HCT116 (cell line): Measurements from ENCODE around the gene AK5. TPM values are rescaled to one million over a fixed set of nuclear protein-coding genes. Genes with fewer than 3 reads are reported as not detected.
"Not testable (repeated sequence)": the region's sequence is repeated elsewhere in the genome, so short reads cannot be mapped to it uniquely, and the experiment has no call there.

Experiments used
- ATAC-seq: fragments of 200-7000 bp; cut with Tn5 transposase; 2 replicates; pipeline ENCODE4 v1.9.1; 2020; ENCODE audit warnings: mild to moderate bottlenecking, moderate library complexity
- BruUV-seq: library from RNA; stranded (reverse); fragments of 400-500 nt; replicated peaks from 2 replicates; lab custom pipeline; 2021; lab: Mats Ljungman, UMichigan
- CTCF ChIA-PET: fragments of 300-600 bp; sonication (Branson Sonifier 250); formaldehyde crosslinking; loops from one replicate; lab custom pipeline; 2021; ENCODE audit warnings: antibody characterized with exemption; lab: Charles Lee
- POLR2A ChIA-PET: fragments of 300-600, 350-600 bp; sonication (Branson Sonifier 250); formaldehyde crosslinking; loops from one replicate; lab custom pipeline; 2021; ENCODE audit warnings: antibody characterized with exemption; lab: Charles Lee
- RAD21 ChIA-PET, 2 experiments: fragments of 300-600 bp; sonication (Branson Sonifier 250); formaldehyde crosslinking; loops; one replicate each; lab custom pipeline; 2023; ENCODE audit warnings: low total read pairs in 2 of 2; ENCODE audit not compliant: uncharacterized antibody in 2 of 2, unreplicated experiment in 2 of 2, low non-redundant PET in 1 of 2; lab: Charles Lee
- DNase-seq: peaks from one replicate; pipeline ENCODE4 v3.0.0-alpha.2; 2010; ENCODE audit warnings: low read depth, low spot score
- H2AFZ ChIP-seq: fragments of 200-600 bp; shearing (Covaris generic), sonication (generic); 2 replicates; pipeline ENCODE4 v1.6.1; 2017; ENCODE audit warnings: low read depth, mixed run types, mixed read lengths, antibody characterized with exemption, low read length; ENCODE audit not compliant: poor library complexity, severe bottlenecking
- H3K27ac ChIP-seq: 2 replicates; pipeline ENCODE4 v1.5.1; 2012; ENCODE audit warnings: low read depth, low read length
- H3K27me3 ChIP-seq: fragments of 200-600 bp; sonication (generic); 2 replicates; pipeline ENCODE4 v1.6.1; 2016; ENCODE audit warnings: mixed run types, low read length, mixed read lengths; ENCODE audit not compliant: insufficient read depth
- H3K36me3 ChIP-seq, 2 experiments: fragments of 200-500 bp in 1 of 2; fragments of 200-600 bp in 1 of 2; sonication (Bioruptor generic) in 1 of 2; sonication (generic) in 1 of 2; 2 replicates each; pipeline versions ENCODE4 v1.5.1 to v1.6.1; 2014 to 2016; ENCODE audit warnings: low read length in 2 of 2, inconsistent platforms in 1 of 2, mixed read lengths in 1 of 2, mixed run types in 1 of 2; ENCODE audit not compliant: insufficient read depth in 2 of 2, control insufficient read depth in 1 of 2
- H3K4me1 ChIP-seq, 2 experiments: fragments of 200-600 bp in 1 of 2; sonication (generic) in 1 of 2; 2 replicates each; pipeline versions ENCODE4 v1.5.1 to v1.6.1; 2012 to 2017; ENCODE audit warnings: low read length in 2 of 2, inconsistent platforms in 1 of 2, mild to moderate bottlenecking in 1 of 2, mixed read lengths in 1 of 2, mixed run types in 1 of 2, moderate library complexity in 1 of 2; ENCODE audit not compliant: insufficient read depth in 2 of 2, control insufficient read depth in 1 of 2
- H3K4me2 ChIP-seq: fragments of 200-600 bp; sonication (generic); 2 replicates; pipeline ENCODE4 v1.6.1; 2017; ENCODE audit warnings: mixed run types, low read length, mixed read lengths
- H3K4me3 ChIP-seq, 2 experiments: fragments of 200-600 bp in 1 of 2; sonication (generic) in 1 of 2; replicated peaks in 1 of 2; 2 replicates each; pipeline ENCODE4 v1.5.1; 2011 to 2016; ENCODE audit warnings: low read length in 2 of 2, control low read depth in 1 of 2, low read depth in 1 of 2, mild to moderate bottlenecking in 1 of 2, mixed read lengths in 1 of 2, mixed run types in 1 of 2
- H3K79me2 ChIP-seq: fragments of 200-600 bp; sonication (generic); 2 replicates; pipeline ENCODE4 v1.6.1; 2017; ENCODE audit warnings: mild to moderate bottlenecking, mixed run types, low read length, moderate library complexity, mixed read lengths; ENCODE audit not compliant: insufficient read depth
- H3K9ac ChIP-seq: fragments of 200-600 bp; sonication (generic); 2 replicates; pipeline ENCODE4 v1.6.1; 2016; ENCODE audit warnings: low read length, mixed read lengths
- H3K9me2 ChIP-seq: fragments of 200-600 bp; sonication (generic), shearing (Covaris generic); 2 replicates; pipeline ENCODE4 v1.6.1; 2017; ENCODE audit warnings: mixed run types, mild to moderate bottlenecking, moderate library complexity; ENCODE audit not compliant: insufficient read depth
- H3K9me3 ChIP-seq, 2 experiments: fragments of 200-500 bp in 1 of 2; fragments of 200-600 bp in 1 of 2; sonication (Bioruptor generic) in 1 of 2; sonication (generic) in 1 of 2; 2 replicates each; pipeline ENCODE4 v1.6.1; 2014 to 2017; ENCODE audit warnings: low read length in 2 of 2, mixed read lengths in 2 of 2, inconsistent platforms in 1 of 2, low read depth in 1 of 2, mild to moderate bottlenecking in 1 of 2, mixed run types in 1 of 2, moderate library complexity in 1 of 2; ENCODE audit not compliant: control insufficient read depth in 1 of 2, insufficient read depth in 1 of 2
- H4K20me1 ChIP-seq: fragments of 200-600 bp; sonication (generic), shearing (Covaris generic); 2 replicates; pipeline ENCODE4 v1.6.1; 2017; ENCODE audit warnings: mixed run types, mild to moderate bottlenecking, moderate library complexity; ENCODE audit not compliant: insufficient read depth
- CBX3 ChIP-seq: IDR thresholded peaks from 2 replicates; pipeline ENCODE4 v1.6.1; 2012; ENCODE audit warnings: low read depth
- EGR1 ChIP-seq: IDR thresholded peaks from 2 replicates; pipeline ENCODE4 v1.6.1; 2012; ENCODE audit warnings: low read depth
- ELF1 ChIP-seq: IDR thresholded peaks from 2 replicates; pipeline ENCODE4 v1.6.1; 2012; ENCODE audit warnings: low read depth, borderline replicate concordance
- EZH2 ChIP-seq: fragments of 200-600 bp; sonication (generic); IDR thresholded peaks from 2 replicates; pipeline ENCODE4 v1.6.1; 2017; ENCODE audit warnings: antibody characterized with exemption, mixed run types
- EZH2phosphoT487 ChIP-seq: fragments of 200-600 bp; IDR thresholded peaks from 2 replicates; pipeline ENCODE4 v1.6.1; 2018; ENCODE audit warnings: antibody characterized with exemption, borderline replicate concordance
- JUND ChIP-seq: IDR thresholded peaks from 2 replicates; pipeline ENCODE4 v1.6.1; 2012
- POLR2A ChIP-seq: IDR thresholded peaks from 2 replicates; pipeline ENCODE4 v1.7.0; 2011; ENCODE audit warnings: borderline replicate concordance; ENCODE audit not compliant: insufficient read depth, insufficient read length; ENCODE audit errors: extremely low read depth
- POLR2AphosphoS5 ChIP-seq: IDR thresholded peaks from 2 replicates; pipeline ENCODE4 v1.6.1; 2011; ENCODE audit warnings: mild to moderate bottlenecking, low read depth, low read length, moderate library complexity
- ZFX ChIP-seq: fragments of 450-650 bp; IDR thresholded peaks from 2 replicates; pipeline ENCODE4 v1.6.1; 2017
- ZNF274 ChIP-seq: fragments of 200-500 bp; sonication (Bioruptor generic); IDR thresholded peaks from 2 replicates; pipeline ENCODE4 v1.6.1; 2014; ENCODE audit warnings: mild to moderate bottlenecking, low read depth, low read length, inconsistent platforms
- intact Hi-C: fragments of 100-400 bp; cut with micrococcal nuclease; formaldehyde crosslinking; loops from 2 replicates; pipeline ENCODE4 v1.10.0; 2022
- total RNA-seq: library from RNA; stranded (reverse); gene quantifications from one replicate; pipeline ENCODE4 v1.2.1, GENCODE V29; 2021; ENCODE audit not compliant: unreplicated experiment
- TF ChIP-seq, protein P1 (sequence below): IDR thresholded peaks from 2 replicates; pipeline ENCODE4 v1.6.1; 2012
- TF ChIP-seq, protein P2 (sequence below): IDR thresholded peaks from 2 replicates; pipeline ENCODE4 v1.6.1; 2012

Gene AK5
- total RNA-seq, 1 experiment from 2014 or later = 0.22 TPM

DNA sequence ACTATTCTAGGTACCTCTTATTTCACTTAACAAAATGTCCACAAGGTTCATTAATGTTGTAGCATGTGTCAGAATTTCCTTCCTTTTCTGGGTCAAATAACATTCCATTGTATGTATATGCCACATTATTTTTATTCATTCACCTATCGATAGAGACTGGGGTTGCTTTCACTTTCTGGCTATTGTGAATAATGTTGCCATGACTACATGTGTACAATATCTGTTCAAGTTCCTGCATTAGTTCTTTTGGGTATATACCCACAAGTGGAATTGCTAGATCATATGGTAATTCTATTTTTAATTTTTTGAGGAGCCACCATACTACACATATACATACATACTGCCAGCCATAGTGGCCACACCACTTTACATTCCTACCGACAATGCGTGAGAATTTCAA, 242.2 kb downstream of the AK5 start:
- BruUV-seq = no TSS peak
- H2AFZ ChIP-seq = no peak overlapping the region
- no peak overlapping the region for H3K4me2 ChIP-seq
- no peaks in the 10 kb centered on the region for H3K79me2 ChIP-seq
- RAD21 ChIA-PET = no interaction called here
- TF ChIP-seq EZH2 (no peak), EGR1 (no peak), ZNF274 (no peak), CBX3 (no peak), EZH2phosphoT487 (no peak), POLR2A (no peak), POLR2AphosphoS5 (no peak), ZFX (no peak), ELF1 (no peak), JUND (no peak)
- TF ChIP-seq, protein P1, sequence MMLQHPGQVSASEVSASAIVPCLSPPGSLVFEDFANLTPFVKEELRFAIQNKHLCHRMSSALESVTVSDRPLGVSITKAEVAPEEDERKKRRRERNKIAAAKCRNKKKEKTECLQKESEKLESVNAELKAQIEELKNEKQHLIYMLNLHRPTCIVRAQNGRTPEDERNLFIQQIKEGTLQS = no peak
- TF ChIP-seq, protein P2, sequence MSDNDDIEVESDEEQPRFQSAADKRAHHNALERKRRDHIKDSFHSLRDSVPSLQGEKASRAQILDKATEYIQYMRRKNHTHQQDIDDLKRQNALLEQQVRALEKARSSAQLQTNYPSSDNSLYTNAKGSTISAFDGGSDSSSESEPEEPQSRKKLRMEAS = no peak
- intact Hi-C loops = no loop called here
- POLR2A ChIA-PET = no interaction called here
- no peak overlapping the region for H3K4me3 ChIP-seq
- DNase-seq (no peak), ATAC-seq (no peak)
- H3K9ac ChIP-seq = no peak overlapping the region
- CTCF ChIA-PET = no interaction called here
- no peaks in the 10 kb centered on the region for H3K9me3 ChIP-seq
- H3K4me1 ChIP-seq = no peaks in the 10 kb centered on the region
- H4K20me1 ChIP-seq = no peaks in the 10 kb centered on the region
- no peak overlapping the region for H3K27ac ChIP-seq
- H3K36me3 ChIP-seq = no peaks in the 10 kb centered on the region
- no peaks in the 10 kb centered on the region for H3K9me2 ChIP-seq
- H3K27me3 ChIP-seq = no peaks in the 10 kb centered on the region

DNA sequence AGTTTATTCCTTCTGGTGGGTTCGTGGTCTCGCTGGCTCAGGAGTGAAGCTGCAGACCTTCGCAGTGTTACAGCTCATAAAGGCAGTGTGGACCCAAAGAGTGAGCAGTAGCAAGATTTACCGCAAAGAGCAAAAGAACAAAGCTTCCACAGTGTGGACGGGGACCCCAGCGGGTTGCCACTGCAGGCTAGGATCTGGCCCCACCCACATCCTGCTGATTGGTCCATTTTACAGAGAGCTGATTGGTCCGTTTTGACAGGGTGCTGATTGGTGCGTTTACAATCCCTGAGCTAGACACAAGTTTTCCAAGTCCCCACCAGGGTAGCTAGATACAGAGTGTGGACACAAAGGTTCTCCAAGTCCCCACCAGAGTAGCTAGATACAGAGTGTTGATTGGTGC, 249.3 kb downstream of the AK5 start:
- intact Hi-C loops = loop anchor here (10.0 kb wide), 2 partner anchors 374 to 584 kb away; no protein-coding TSS in a partner anchor
- DNase-seq, H3K27me3 ChIP-seq, H2AFZ ChIP-seq, H3K4me2 ChIP-seq, CTCF ChIA-PET, H3K4me3 ChIP-seq, BruUV-seq, H3K9me3 ChIP-seq, POLR2A ChIA-PET, H3K79me2 ChIP-seq, ATAC-seq, H3K36me3 ChIP-seq, H4K20me1 ChIP-seq, H3K27ac ChIP-seq, H3K9me2 ChIP-seq, RAD21 ChIA-PET, H3K9ac ChIP-seq: not testable (repeated sequence)
- peaks cover under 1 to 25% of the 10 kb centered on the region in 2 experiments; a peak in 3 of 4 replicates for H3K4me1 ChIP-seq

DNA sequence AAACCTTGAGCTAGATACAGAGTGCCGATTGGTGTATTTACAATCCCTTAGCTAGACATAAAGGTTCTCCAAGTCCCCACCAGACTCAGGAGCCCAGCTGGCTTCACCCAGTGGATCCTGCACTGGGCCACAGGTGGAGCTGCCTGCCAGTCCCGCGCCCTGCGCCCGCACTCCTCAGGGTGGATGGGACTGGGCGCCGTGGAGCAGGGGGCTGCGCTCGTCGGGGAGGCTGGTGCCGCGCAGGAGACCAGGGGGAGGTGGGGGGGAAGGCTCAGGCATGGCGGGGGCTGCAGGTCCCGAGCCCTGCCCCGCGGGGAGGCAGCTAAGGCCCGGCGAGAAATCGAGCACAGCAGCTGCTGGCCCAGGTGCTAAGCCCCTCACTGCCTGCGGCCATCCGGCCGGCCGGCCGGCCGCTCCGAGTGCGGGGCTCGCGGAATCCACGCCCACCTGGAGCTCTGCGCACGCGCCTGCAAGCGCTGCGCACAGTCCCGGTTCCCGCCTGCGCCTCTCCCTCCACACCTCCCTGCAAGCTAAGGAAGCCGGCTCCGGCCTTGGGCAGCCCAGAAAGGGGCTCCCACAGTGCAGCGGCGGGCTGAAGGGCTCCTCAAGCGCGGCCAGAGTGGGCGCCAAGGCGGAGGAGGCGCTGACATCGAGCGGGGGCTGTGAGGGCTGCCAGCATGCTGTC, 249.9 kb downstream of the AK5 start:
- H3K27me3 ChIP-seq, H3K36me3 ChIP-seq, H3K27ac ChIP-seq, H3K9ac ChIP-seq, BruUV-seq, H3K9me2 ChIP-seq, DNase-seq, RAD21 ChIA-PET, H3K79me2 ChIP-seq, H3K9me3 ChIP-seq, H2AFZ ChIP-seq, POLR2A ChIA-PET, H3K4me2 ChIP-seq, H4K20me1 ChIP-seq, CTCF ChIA-PET, H3K4me3 ChIP-seq, ATAC-seq: not testable (repeated sequence)
- peaks cover 6 to 31% of the 10 kb centered on the region in 2 experiments for H3K4me1 ChIP-seq
- intact Hi-C loops = loop anchor here (10.0 kb wide), 2 partner anchors 373 to 583 kb away; no protein-coding TSS in a partner anchor
